HAP-1 (cell line): Measurements from ENCODE around the gene RAD51B.

ENCODE experiments used
- DNase-seq, 2 experiments: peaks; one replicate each; pipeline ENCODE4 v3.0.0-alpha.2; 2016 to 2020; ENCODE audit warnings: low spot score in 2 of 2
- H3K27me3 ChIP-seq: fragments of 250-450 bp; sonication (Bioruptor Pico); 2 replicates; pipeline ENCODE4 v1.5.1; 2020; ENCODE audit warnings: low read depth, mild to moderate bottlenecking, moderate library complexity
- H3K36me3 ChIP-seq: fragments of 250-450 bp; sonication (Bioruptor Pico); replicated peaks from 2 replicates; pipeline ENCODE4 v1.5.1; 2020; ENCODE audit warnings: mild to moderate bottlenecking
- H3K4me1 ChIP-seq: fragments of 250-450 bp; sonication (Bioruptor Pico); 2 replicates; pipeline ENCODE4 v1.5.1; 2020; ENCODE audit warnings: mild to moderate bottlenecking
- H3K4me3 ChIP-seq: fragments of 250-450 bp; sonication (Bioruptor Pico); 2 replicates; pipeline ENCODE4 v1.5.1; 2020; ENCODE audit warnings: mild to moderate bottlenecking, moderate library complexity
- H3K9me3 ChIP-seq: fragments of 250-450 bp; sonication (Bioruptor Pico); 2 replicates; pipeline ENCODE4 v1.5.1; 2020; ENCODE audit warnings: mild to moderate bottlenecking, moderate library complexity
- in situ Hi-C: fragments of 300-500 bp; cut with MboI; formaldehyde crosslinking; loops from 3 replicates; pipeline ENCODE4 v1.14.3; 2020; ENCODE audit warnings: low sequenced_read_pairs, inconsistent platforms, mixed read lengths

The RAD51B gene

DNA sequence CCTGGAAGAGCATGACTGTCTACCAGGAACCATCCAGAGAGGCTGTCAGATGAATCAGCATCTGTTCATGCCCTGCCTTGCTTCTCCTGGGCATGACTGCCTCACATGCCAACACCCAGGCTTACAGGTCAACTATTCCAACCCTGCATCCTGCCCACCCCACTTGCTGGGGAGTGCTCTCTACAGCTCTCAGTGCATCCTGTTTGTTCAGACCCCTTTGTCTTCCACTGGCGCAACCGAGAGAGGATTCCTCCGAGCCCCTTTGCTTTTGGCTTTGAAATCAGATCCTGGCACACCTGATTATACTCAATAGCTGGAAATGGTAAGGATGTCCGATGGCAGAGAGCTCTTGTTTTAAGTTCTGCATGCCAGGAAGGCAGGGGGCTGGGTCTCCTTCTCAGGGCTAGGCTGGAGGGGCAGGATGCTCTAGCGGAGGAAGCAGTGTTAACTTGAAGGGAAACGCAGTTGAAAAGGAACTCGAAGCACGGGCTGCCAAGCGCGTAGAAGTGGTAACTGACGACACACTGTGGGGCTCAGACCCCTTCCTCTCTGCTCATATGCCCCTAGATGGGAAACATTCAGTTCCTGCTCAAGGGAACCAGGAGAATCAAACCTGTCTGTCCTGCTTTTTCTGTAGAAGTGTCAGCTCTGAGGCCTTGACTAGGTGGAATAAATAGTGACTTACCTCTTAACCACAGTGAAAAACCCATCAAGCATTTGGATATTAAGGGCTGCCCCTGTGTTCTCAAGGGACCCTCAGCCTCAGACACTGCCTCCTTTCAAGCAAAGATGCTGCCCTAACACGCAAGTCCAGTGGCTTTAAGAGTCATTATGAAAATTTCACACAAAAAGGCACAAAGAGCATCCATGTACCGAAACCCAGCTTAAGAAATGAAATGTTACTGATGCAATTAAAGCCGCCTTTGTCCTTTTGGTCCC is 675.8 kb downstream of the RAD51B start:
- Histone ChIP-seq H3K27me3 (no peaks in the 10 kb centered on the region), H3K4me3 (no peak overlapping the region), H3K4me1 (no peaks in the 10 kb centered on the region), H3K9me3 (no peaks in the 10 kb centered on the region), H3K36me3 (no peaks in the 10 kb centered on the region)
- in situ Hi-C loops, result no loop called here
- DNase-seq, result no peak

DNA sequence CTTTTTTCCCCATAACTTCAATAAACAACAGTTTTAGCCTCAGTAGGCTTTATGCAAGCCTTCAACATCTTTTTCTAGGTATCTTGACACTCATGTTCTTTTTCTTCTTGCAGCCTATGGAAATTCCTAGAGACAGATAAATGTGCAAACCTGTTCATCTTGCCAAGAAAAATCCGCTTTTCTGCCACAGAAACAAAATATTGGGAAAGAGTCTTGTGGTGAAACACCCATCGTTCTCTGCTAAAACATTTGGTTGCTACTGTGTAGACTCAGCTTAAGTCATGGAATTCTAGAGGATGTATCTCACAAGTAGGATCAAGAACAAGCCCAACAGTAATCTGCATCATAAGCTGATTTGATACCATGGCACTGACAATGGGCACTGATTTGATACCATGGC is 677.4 kb downstream of the RAD51B start:
- Histone ChIP-seq H3K27me3 (no peaks in the 10 kb centered on the region), H3K4me3 (no peak overlapping the region), H3K9me3 (no peaks in the 10 kb centered on the region), H3K36me3 (no peaks in the 10 kb centered on the region), H3K4me1 (no peaks in the 10 kb centered on the region)
- in situ Hi-C loops, result no loop called here
- DNase-seq, result no peak

DNA sequence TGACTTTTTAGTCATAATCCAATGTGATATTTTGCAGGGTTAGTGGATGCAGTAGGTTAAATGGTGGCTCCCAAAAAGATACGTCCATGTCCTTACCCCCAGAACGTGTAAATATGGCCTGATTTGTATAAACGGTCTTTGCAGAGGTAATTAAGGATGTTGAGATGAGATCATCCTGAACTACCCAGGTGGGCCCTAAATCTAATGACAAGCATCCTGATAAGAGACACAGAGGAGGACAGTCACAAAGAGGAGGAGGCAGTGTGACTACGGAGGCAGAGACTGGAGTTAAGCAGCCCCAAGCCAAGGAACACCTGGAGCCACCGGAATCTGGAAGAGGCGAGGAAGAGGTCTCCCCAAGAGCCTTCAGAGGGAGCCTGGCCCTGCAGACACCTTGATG is 679.9 kb downstream of the RAD51B start:
- in situ Hi-C loops, result no loop called here
- Histone ChIP-seq H3K9me3 (no peaks in the 10 kb centered on the region), H3K36me3 (no peaks in the 10 kb centered on the region), H3K4me1 (no peaks in the 10 kb centered on the region), H3K4me3 (no peak overlapping the region), H3K27me3 (no peaks in the 10 kb centered on the region)
- DNase-seq, result no peak

- in situ Hi-C loops, result no loop called here
- Histone ChIP-seq H3K4me1 (no peaks in the 10 kb centered on the region), H3K4me3 (no peak overlapping the region), H3K27me3 (no peaks in the 10 kb centered on the region), H3K9me3 (no peaks in the 10 kb centered on the region), H3K36me3 (no peaks in the 10 kb centered on the region)
- DNase-seq, result no peak
Observed at GRCh38 chr14:68501171-68501570, 681.6 kb downstream of the RAD51B start.

- in situ Hi-C loops, result no loop called here
- H3K9me3 ChIP-seq, result no peaks in the 10 kb centered on the region
- no peaks in the 10 kb centered on the region for H3K4me1 ChIP-seq
- H3K27me3 ChIP-seq, result no peaks in the 10 kb centered on the region
- DNase-seq, result no peak
- H3K4me3 ChIP-seq, result no peak overlapping the region
- no peaks in the 10 kb centered on the region for H3K36me3 ChIP-seq
Observed at GRCh38 chr14:68501614-68502052, 682.1 kb downstream of the RAD51B start.

GRCh38 chr14:68502230-68502629 is 682.7 kb downstream of the RAD51B start:
- Histone ChIP-seq H3K9me3 (no peaks in the 10 kb centered on the region), H3K4me3 (no peak overlapping the region), H3K36me3 (no peaks in the 10 kb centered on the region), H3K4me1 (no peaks in the 10 kb centered on the region), H3K27me3 (no peaks in the 10 kb centered on the region)
- no peak for DNase-seq
- in situ Hi-C loops, result no loop called here

DNA sequence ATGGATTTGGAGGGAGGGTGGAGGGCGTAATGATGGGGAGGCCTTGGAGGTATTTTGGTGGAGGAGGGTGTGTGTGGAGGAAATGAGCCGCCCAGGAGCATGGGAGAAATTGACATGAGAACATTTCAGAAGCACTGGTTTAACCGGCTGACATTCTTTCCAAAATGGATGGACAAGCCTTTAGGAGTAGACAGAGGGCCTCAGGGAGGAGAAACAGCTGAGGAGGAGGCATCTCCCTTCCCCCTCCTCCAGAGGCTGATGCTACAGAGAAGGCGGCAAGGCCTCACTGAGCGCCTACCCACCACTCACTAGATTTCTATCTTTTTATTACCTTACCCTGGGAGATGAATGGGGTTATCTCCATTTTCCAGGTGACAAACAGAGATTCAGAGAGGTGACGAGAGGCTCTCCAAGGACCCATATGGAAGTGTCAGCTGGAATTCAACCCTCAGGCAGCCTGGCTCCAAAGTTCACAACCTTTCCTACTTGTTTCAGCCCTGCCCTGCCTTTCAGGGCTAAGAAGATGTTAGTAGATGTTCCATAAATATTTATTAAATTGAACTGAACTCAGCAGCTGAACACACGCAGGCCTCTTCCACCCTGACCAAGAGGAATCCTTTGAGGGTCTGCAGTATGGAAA is 683.7 kb downstream of the RAD51B start:
- Histone ChIP-seq H3K36me3 (no peaks in the 10 kb centered on the region), H3K4me3 (no peak overlapping the region), H3K4me1 (no peaks in the 10 kb centered on the region), H3K27me3 (no peaks in the 10 kb centered on the region), H3K9me3 (no peaks in the 10 kb centered on the region)
- DNase-seq, result no peak
- in situ Hi-C loops, result no loop called here

GRCh38 chr14:68504861-68505260 is 685.3 kb downstream of the RAD51B start:
- Histone ChIP-seq H3K4me3 (no peak overlapping the region), H3K9me3 (no peaks in the 10 kb centered on the region), H3K4me1 (no peaks in the 10 kb centered on the region), H3K36me3 (no peaks in the 10 kb centered on the region), H3K27me3 (no peaks in the 10 kb centered on the region)
- in situ Hi-C loops, result no loop called here
- no peak for DNase-seq

DNA sequence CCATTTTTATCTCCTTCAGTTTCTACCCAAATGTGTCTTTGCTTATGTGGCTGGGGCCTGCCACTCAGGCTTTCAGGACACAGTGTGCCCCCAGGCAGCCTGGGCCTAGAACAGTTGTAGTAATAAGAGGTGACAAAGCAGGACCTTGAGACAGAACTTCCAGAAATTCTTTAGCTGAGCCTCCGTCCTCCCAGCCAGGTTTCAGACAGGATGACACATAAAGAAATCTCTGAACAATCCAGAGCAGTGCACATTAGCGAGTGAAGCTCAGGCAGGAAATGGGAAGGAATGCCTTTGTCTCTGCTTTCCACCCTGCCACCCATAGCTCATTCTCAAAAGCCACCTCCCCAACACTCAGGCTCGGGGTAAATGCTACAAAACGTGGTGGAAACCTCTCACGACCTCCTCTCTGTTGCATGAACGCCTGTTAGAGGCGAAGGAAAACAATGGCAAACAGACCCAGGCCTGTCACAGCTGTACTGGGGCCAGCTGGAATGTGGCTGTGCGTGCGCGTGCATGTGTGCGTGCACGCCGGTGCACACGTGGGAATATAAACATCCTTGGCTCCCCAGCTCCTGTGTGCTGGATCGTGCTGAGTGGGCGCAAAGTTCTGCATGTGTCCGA is 686.6 kb downstream of the RAD51B start:
- H3K4me1 ChIP-seq, result no peaks in the 10 kb centered on the region
- no peaks in the 10 kb centered on the region for H3K27me3 ChIP-seq
- no peak for DNase-seq
- in situ Hi-C loops, result no loop called here
- H3K4me3 ChIP-seq, result no peak overlapping the region
- no peaks in the 10 kb centered on the region for H3K9me3 ChIP-seq
- H3K36me3 ChIP-seq, result no peaks in the 10 kb centered on the region

GRCh38 chr14:68506645-68507419 is 687.3 kb downstream of the RAD51B start:
- Histone ChIP-seq H3K4me1 (no peaks in the 10 kb centered on the region), H3K27me3 (no peaks in the 10 kb centered on the region), H3K9me3 (no peaks in the 10 kb centered on the region), H3K36me3 (no peaks in the 10 kb centered on the region), H3K4me3 (no peak overlapping the region)
- in situ Hi-C loops, result no loop called here
- no peak for DNase-seq

DNA sequence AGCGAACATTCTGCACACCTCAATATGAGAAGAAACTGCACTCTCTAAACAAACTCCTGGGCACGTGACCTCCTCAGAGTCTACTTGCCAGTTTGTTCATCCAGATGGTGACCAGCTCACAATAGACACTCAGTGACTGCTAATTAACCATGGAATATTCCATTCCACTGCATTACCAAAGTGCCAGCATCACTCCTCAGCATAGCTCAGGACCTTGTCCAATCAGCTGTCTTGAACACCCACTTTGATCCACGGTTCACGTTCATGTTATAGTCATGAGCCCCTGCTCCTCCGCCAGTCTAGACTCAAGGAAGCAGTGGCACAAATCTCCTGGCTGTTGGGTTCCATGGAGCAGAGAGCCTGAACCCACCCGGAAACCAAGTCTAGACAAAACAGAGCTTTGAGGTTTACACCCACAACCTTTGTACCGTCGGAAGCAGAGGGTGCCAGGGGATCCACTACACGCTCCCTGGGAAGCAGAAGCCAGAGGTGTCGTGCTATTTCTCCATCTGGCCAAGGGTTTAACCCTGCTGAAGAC is 688.0 kb downstream of the RAD51B start:
- DNase-seq, result no peak
- H3K27me3 ChIP-seq, result no peaks in the 10 kb centered on the region
- H3K4me1 ChIP-seq, result no peaks in the 10 kb centered on the region
- no peak overlapping the region for H3K4me3 ChIP-seq
- H3K9me3 ChIP-seq, result no peaks in the 10 kb centered on the region
- no peaks in the 10 kb centered on the region for H3K36me3 ChIP-seq
- in situ Hi-C loops, result no loop called here

GRCh38 chr14:68508581-68508980 is 689.0 kb downstream of the RAD51B start:
- Histone ChIP-seq H3K27me3 (no peaks in the 10 kb centered on the region), H3K36me3 (no peaks in the 10 kb centered on the region), H3K9me3 (no peaks in the 10 kb centered on the region), H3K4me1 (no peaks in the 10 kb centered on the region), H3K4me3 (no peak overlapping the region)
- no peak for DNase-seq
- in situ Hi-C loops, result no loop called here

DNA sequence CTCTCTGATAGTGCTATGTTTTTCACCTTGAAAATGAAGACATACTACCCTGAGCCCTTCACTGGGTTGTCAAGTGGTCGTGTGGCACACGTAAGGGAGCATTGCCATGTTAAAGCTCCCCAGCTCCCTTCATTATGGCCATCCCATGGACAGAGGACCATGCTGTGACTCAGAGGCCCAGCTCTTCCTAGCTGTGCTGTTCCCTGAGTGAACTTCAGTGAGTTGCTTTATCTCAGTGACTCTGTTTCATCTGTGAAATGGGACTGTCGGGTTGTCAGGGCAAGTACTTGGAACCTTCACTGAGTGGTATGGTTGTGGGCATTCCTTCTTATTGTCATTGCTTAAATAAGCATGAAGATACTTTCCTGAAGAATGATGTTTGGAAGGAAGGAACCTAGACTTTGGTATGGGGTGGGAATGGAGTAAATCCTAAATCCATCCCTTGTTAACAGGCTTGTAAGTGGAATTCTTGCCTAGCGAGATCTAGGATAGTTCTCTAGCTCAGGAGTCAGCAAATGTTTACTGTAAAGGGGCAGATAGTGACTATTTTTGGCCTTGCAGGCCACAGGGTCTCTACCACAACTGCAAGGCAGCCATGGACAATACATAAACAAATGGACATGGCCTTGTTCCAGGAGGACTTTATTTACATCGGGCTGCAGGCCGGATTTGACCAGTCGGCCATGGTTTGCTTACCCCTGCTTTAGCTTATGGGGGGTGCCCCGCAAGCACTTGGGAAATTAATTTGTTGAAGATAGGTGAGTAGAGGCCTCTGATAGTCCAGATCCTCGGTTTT is 689.8 kb downstream of the RAD51B start:
- Histone ChIP-seq H3K4me3 (no peak overlapping the region), H3K9me3 (no peaks in the 10 kb centered on the region), H3K4me1 (no peaks in the 10 kb centered on the region), H3K27me3 (no peaks in the 10 kb centered on the region), H3K36me3 (no peaks in the 10 kb centered on the region)
- in situ Hi-C loops, result no loop called here
- no peak for DNase-seq
